HG03439 (cell line): ENCODE results near the gene CIZ1.
"Not testable (repeated sequence)": the region's sequence is repeated elsewhere in the genome, so short reads cannot be mapped to it uniquely, and the experiment has no call there.

Experiments used
- ATAC-seq: cut with Tn5 transposase; IDR thresholded peaks from one replicate; pipeline ENCODE4 v1.9.1; 2021; ENCODE audit warnings: mild to moderate bottlenecking, moderate library complexity; ENCODE audit not compliant: unreplicated experiment

The CIZ1 gene

GRCh38 chr9:128148509-128149000, 42.8 kb downstream of the CIZ1 start:
- ATAC-seq, result no peak

- no peak for ATAC-seq
Observed at GRCh38 chr9:128146591-128147120, 44.7 kb downstream of the CIZ1 start.

DNA sequence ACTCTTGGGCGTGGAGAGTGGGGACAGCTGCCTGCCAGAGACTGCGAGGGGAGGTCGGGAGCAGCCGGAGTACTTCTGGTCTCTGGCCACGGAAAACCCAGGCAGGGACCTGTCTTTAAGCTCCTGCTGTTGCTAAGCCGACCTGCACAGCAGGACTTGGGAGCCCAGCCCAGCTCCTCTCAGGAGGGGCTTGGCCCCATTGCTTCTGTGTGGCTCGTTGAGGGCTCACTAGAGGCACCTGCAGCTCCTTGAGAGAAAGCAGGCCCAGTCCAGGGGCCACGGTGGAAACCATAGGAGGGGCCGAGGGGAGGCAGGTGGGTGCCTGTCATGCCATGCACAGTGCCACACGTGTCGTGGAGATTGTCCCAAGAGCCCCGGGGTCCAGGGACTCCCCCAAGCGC, 45.4 kb downstream of the CIZ1 start:
- ATAC-seq, result no peak

DNA sequence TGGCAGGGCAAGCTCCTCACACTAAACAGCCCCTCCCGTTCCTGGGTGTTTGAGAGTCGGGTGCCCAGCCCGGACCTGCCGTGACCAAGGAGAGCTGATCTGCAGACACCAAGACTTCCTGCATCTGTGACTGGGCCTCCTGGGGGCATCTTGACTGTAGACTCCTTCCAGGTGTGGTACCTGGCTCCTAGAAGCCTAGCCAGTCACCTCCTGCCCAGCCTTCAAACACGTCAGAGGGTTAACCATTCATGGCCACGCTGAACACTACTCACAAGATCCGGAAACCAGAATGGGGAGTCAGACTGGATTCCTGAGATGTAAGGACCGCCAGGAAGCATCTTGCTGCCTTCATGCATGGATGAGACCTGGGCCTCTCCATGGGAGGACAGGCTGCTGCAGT, 45.8 kb downstream of the CIZ1 start:
- no peak for ATAC-seq

- no peak for ATAC-seq
Observed at GRCh38 chr9:128144239-128145181, 46.9 kb downstream of the CIZ1 start.

DNA sequence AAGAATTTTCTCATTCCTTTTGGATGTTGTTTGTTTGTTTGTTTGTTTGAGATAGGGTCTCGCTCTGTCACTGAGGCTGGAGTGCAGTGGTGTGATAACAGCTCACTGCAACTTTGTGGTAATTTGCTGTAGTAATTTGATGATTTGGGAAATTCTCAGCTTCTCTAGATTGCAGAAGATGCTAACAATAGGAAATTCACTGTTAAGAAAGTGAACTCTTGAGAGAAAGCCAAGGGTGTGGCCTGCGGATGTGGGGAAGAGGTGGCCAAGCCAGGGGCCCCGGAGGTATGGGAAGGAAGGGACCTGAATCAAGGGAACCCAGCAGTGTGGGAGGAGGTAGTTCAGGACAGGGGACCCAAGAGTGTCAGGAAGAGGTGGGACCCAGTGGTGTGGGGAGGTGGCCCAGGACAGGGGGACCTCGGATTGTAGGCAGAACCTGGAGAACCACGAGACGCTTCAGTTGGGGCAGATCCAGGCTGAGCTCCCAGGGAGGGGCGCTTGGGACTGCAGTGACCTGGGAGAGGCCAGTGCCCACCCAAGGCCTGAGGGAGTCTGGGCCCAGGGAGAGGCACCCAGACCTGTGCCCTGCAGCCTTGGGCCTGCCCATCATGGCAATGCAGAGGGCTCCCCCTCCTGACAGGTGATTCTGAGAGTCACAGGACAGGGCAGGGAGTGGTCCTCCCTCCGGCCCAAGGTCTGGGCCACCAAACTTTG, 47.7 kb downstream of the CIZ1 start:
- ATAC-seq, result no peak

- no peak for ATAC-seq
Observed at GRCh38 chr9:128142596-128142995, 48.8 kb downstream of the CIZ1 start.

DNA sequence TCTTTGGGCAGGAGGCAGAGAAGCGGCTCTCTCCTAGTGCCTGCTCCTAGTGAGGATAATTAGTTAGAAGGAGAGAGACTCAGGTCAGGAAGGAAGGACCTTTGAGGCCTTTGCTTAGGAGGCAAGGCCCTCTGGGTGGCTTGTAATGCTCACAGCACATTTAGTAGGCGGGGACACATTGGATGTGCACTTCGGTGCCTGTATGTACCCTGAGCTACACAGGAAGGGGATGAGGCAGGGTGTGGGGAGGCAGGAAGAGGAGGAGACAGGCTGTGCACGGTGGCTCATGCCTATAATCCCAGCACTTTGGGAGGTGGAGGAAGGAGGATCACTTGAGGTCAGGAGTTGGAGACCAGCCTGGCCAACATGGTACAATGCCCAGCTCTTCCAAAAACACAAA, 49.3 kb downstream of the CIZ1 start:
- no peak for ATAC-seq

DNA sequence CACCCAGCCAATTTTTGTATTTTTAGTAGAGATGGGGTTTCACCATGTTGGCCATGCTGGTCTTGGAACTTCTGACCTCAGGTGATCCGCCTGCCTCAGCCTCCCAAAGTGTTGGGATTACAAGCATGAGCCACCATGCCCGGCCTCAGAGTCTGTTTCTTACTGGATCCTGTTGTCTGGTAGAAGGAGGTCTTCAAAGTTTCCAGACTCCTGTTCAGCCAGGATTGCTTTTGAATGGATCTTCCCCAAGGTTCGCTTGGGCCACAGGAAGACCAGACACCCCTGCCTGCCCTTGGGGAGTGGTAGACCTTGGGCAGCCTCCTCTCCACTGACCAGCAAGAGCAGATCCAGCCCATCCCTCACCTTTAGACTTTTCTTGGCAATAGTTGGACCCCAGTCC, 49.8 kb downstream of the CIZ1 start:
- no peak for ATAC-seq

GRCh38 chr9:128139621-128140020, 51.8 kb downstream of the CIZ1 start:
- no peak for ATAC-seq

GRCh38 chr9:128138001-128138400, 53.4 kb downstream of the CIZ1 start:
- no peak for ATAC-seq

DNA sequence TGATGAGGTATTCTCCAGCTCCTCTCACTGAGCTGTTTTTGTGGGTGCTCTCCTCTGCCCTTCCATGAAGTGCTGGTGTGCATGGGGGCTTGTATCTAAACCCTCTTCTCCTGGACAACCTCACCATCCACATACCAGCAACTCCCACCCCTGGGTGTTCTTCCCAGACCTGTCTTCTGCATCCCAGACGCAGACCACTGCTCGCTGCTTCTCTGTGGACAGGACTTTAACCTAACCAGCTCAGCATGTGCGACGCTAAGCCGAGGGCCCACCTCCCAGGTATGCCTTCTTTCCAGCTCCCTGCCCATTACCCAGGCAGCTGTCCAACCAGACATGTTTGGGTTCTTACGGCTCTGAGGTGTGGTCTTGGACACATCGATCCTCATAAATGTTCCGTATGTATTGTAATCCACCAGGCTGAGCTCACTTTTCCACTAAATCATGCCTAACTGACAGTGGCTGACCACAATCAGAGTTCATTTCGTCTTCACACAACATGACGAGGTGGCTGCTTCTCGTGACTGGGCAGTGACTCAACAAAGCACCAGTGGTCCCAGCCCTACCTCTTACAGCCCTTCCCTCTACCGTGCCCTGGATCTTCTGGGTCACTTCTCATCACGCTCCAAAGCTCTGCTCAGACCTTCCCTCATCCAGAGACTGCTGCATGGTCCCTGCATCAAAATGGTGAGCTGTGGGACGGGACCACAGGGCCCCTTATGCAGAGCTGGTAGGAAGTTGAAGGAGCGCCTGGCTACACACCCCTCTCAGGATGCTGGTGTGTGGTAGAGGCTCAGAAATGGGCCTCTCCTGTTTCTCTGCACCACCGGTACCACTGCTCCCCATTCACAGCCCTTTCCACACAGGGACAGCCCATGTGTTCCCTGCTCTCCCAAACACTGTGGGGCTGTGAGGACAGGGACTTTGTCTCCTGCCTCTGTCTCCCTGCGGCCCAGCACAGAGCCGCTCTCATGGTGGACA, 54.3 kb downstream of the CIZ1 start:
- ATAC-seq, result no peak

- not testable (repeated sequence) for ATAC-seq
Observed at GRCh38 chr9:128135561-128135960, 55.8 kb downstream of the CIZ1 start.

DNA sequence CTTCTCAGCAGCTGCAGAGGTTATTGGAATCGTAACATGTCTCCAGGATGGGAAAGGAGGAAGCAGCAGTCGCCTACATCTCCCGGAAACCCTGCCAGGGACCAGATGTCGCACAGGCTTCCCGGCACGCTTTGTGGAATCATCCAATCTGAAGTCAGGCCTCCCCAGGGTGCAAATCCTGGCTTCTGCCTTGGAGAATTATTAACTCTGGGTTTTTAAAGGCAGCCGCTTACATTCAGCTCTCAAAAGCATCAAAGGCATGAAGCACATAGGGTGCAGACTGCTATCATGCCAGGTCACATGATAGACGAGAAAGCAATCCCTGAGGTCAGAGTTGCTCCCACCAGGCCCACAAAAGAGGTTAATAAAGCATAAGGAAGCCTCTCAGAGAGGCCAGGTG, 59.2 kb downstream of the CIZ1 start:
- ATAC-seq, result not testable (repeated sequence)

GRCh38 chr9:128131346-128131745, 60.0 kb downstream of the CIZ1 start:
- not testable (repeated sequence) for ATAC-seq

DNA sequence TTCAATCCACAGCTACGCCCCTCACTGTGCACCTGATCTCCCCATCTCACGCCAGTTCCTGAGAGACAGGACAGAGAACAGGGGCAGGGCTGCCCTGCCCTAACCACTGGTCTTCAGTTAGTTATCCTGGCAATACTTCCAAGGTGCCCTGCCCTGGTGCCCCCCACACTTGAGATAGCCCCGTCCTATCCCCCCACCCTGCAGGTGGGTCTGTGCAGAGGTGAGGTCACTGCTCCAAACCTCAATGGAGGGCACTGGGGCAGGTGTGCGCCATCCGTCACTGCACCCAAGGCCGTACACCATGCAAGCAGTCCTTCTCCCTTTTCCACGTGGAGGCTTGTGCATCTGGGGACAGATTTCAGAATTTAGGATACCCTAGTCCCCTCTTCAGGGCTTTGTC, 60.7 kb downstream of the CIZ1 start:
- ATAC-seq, result not testable (repeated sequence)

DNA sequence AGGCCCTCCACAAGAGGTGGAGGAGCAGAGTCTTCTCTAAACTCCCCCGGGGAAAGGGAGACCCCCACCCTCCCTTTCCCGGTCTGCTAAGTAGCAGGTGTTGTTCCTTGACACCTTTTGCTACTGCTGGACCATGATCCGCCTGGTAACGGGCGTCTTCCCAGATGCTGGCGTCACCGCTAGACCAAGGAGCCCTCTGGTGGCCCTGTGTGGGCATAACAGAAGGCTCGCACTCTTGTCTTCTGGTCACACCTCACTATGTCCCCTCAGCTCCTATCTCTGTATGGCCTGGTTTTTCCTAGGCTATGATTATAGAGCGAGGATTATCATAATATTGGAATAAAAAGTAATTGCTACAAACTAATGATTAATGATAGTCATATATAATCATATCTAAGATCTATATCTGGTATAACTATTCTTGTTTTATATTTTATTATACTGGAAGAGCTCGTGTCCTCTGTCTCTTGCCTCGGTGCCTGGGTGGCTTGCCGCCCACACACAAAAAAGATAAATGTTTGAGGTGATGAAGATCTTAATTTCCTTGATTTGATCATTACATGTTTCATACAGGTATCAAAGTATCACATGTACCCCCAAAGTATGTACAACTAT, 61.3 kb downstream of the CIZ1 start:
- ATAC-seq, result not testable (repeated sequence)

DNA sequence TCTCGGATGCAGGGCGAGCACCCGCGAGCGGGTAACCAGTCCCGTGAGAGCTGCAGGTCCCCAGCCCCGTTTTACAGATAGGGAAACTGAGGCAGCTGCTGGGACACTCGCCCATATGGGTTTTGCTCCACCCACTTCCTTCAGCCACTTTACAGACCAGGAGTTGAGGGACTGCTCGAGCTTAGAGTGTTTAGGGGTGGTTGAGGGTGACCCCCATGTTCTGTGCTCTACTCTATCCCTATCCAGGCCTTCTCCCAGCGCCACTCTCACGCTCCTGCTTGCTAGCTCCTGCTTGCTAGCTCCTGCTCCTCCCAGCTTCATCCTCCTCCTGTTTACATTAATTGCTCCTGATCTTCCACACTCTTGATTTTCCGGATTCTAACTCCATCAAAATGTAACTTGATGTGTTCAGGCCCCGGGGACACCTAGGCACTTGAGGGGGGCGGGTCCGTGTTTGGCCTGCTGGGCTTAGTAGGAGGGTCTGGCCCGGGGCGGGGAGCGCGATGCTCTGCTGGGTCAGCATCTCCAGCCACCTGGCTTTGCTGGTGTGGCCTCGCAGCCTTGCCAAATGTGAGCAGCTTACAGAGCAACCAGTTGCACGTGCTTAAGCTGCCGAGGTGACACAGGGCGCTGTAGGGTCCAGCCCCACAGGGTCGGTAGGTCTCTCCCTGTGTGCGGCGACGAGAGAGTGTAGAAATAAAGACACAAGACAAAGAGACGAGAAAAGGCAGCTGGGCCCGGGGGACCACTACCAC, 62.4 kb downstream of the CIZ1 start:
- no peak for ATAC-seq
